Measurements from ENCODE around the gene EFHC1.

EFHC1 gene

DNA sequence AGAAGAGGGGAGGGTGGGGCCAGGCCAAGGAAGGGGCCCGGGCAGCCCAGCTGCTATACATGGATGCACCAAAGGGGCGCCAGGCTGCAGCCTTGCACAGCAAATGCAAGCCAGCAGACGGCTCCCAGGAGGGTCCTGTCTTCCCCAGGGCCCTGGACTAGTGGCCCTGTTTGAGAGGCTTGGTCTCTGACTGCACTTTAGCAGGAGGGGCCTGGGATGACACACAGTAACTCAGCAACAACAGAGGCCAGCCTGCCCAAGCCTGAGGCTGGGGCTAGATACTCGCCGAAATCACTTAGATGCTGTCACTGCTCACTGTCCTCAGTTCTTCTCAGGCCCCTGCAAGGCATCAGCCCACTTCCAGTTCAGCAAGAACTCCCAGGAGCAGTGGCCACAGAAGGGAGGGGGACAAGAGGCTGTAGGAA lies 83.2 kb downstream of the EFHC1 start:
- no peak for DNase-seq (ENCODE audit: low read depth)

DNA sequence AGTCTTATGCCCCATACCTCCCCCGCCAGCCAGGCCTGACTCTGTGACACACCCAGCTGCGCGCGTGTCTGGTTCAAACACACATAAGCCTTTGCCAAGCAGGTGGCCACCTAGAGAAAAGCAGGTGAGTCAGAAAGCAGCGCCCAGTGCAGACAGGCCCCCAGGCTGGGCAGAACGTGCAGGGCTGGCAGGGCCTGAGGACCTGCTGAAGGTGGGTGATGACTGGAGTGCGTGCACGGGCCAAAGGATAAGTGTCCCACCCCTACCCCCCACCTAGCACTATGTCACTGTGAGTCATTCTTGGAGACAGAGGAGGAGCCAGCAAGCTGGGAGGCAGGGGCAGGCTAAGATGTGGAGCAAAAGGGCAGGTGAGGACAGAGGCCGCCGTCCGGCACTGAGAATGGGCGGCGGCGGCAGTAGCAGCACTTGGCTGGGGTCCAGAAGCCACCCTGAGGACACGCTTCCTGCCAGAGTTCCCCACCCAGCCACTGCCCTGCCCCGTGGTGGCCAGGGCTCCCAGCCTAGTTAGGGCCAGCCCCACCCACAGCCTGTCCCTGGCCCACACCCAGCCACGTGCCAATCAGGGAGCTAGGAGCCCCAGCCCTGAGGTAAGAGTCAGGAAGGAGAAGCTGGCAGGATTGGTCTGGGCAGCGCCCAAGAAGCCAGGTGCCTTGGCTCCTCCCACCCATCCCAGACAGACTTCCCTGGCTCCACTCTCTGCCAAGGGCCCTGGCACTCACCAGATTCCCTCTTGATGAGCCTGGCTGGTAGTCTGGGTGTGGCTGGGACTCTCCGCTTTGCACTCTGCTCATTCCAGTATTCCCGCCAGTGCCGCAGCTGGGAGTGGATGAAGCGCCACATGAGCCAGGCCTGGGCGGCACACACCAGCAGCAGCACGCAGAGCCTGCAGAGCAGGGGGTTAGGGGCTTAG lies 84.0 kb downstream of the EFHC1 start:
- no peak for DNase-seq (ENCODE audit: low read depth)

DNA sequence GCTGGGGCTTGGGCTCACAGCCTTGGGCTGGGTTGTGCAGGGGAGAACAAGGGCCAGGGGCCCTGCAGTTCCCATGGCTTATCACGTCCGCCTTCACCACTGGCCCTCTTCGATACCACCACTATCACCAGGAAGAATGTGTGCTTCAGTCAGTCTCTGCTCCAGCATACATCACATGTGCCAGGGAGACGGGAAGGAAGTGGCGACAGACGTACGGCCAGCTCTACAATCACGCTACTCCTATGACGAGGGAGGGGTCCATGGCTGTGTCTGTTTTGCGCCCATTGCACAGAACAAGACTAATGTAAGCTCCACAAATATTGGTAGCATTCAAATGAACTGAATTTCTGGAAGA lies 84.6 kb downstream of the EFHC1 start:
- no peak for DNase-seq (ENCODE audit: low read depth)

DNA sequence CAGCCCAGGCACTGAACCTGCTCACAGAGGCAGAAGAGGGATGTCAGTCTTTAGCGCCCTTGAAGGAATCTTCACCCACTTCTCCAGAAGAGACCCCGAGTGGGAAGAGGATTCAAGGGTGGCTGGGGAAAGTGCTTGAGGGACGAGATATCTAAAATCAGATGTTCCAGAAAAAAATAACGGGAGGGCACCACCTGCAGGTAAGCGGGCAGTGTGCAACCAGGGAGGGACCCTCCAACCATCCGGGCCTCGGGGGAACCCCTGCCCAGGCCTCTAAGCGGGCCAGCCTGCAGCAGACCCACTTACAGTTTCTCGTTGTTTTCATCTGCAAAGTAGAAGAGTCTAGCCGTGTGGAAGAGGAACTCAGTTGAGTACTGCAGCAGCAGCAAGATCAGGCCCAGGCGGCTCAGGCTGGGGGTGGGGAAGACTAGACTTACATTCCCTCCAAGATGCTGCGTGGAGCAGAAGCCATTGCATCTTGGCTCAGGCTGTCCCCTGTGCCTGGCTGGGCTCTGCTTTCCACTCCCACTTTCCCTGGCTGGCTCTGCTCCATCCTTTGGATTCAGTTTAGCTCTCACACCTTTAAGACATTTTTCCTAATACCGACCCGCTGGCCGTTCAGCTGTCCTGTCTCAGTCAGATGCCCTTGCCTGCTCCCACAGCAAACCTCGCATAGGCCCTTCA lies 85.7 kb downstream of the EFHC1 start:
- no peak for DNase-seq (ENCODE audit: low read depth)

DNA sequence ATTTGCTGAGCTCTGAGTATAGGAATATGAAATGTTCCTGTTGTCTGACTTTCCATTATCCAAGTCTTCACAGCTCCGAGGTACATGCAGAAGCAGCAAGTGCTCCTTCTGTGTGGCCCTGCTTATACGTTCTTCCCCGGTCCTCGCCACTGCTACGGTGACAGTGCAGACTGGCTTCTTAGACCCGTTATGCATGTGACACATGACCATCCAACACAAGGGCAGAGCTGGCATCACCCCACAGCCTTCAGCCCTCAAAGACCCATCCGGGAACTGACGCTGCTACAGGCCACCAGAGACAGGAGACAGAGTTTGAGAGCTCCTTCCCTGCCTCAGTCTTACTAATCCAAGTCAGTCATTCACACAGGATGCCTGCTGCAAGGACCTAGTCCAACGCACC lies 86.3 kb downstream of the EFHC1 start:
- DNase-seq (ENCODE audit: low read depth), result no peak

DNA sequence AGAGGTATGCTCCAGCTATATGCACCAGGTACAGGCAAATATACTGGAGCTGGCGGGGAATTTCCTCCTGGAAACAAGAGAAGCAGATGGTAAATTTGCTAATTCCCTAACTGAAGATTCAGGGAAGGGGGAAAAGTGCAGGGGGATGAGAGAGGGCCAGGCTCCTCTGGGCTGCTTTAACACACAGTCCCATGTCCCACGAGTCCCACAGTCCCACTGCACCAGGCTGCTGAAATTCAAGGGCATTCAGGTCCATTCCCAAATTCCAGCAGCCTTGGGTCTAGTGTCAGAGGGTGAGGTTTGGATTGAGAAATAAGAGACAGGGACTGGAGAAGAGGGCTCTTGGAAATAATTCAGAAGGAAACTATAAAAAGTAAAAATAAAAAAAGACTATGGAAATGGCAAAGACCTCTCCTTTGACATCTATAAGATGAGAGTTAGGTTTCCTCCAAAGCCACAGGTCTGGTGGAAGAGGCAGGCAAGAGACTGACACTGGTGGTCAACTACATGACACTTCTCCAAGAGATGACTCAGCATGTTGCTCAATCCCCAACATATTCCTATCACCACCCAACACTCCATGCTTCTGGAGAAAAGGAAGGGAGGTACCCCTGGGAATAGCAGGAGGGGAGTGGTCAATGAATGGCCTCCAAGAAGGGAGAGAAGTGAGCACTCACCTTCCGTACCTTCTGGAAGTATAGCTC lies 87.6 kb downstream of the EFHC1 start:
- DNase-seq (ENCODE audit: low read depth), result no peak

DNA sequence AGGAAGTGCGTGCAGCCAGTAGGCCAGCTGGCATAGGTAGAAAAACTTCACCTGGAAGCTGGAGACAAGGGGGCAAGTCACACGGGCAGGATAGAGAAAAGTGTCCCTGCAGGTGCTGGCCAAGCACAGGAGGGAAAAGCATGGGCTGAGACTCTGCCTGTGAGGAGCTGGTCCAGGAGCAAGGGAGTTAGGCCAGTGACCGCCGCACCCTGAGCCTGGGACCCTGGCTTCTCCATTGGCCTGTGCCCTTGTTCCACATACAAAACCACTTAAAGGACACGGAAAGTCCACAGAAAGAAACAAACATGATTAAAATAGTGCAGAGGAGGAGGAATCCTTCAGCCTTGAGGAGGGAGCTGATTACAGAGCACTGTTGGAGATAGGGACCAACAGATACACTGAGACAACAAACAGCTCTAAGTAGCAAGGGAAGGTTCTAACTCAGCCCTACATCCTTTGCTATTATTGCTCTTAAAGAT lies 88.2 kb downstream of the EFHC1 start:
- no peak for DNase-seq (ENCODE audit: low read depth)

DNA sequence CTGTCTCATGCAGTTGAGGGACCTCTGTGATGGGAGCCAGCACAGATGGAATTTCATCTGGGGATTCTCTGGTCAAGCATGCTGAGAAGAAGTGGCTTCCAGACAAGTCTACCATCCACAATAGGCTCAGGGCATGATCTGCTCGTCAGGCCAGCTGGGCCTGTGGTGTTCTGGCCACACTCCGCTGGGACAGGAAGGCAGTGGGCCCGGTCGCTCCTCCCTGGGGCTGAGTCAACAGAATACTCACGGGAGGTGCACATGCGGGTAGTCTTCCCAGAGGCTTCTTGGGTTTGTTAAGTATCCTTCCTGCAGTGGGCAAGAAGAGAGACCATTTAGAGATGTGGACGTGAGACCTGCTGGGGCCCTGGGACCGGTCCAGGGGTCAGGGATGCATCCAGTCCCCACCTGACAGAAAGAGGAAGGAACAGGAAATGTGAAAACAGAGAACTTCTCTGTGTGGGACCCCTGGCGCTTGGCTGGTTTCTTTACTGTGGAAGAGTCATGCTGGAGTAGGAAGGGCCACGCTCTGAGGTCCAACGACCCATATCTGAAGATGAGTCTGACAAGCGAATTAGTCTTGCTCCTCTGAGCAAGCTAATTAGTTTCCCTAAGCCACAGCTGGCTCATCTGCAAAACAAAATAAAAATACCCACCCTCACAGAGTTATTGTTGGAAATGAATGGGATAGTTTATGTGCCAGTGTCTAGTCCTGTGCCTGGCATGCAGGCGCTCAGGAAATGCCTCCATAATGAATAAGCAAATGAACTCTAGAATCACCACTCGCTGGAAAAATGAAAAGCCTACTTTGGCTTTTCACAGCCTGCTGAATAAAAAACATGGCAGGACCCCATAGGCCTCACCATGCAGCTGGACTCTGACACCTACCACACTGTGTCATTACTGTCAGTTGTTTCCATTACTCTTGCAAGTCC lies 89.4 kb downstream of the EFHC1 start:
- no peak for DNase-seq (ENCODE audit: low read depth)

DNA sequence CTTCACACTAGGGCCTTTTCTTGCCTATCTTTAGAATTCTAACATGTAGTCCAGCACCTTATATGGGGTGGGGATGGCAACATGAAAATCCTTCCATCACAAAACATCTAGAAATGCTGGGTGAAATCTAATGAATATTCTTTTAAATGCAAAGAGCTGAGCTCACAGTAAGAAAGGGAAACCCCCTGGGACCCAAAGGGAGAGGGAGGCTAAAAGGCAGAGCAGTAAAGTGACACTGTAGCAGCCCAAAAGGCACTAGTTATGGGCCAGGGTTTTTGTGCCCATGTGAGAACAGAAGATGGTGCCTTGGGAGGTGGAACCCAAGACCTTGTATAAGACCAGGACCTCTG lies 90.0 kb downstream of the EFHC1 start:
- no peak for DNase-seq (ENCODE audit: low read depth)

DNA sequence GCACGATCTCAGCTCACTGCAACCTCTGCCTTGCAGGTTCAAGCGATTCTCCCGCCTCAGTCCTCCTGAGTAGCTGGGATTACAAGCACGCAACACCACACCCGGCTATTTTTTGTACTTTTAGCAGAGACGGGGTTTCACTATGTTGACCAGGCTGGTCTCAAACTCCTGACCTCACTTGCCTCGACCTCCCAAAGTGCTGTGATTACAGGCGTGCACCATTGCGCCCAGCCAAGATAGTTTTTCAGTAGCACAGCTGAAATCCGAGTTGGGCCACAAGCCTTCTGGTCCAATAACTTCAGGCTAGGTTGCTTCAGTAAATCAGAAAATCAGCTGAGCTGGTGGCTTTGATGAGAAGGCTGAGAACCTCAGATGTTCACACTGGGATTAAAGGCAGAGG lies 91.0 kb downstream of the EFHC1 start:
- DNase-seq (ENCODE audit: low read depth), result no peak

DNA sequence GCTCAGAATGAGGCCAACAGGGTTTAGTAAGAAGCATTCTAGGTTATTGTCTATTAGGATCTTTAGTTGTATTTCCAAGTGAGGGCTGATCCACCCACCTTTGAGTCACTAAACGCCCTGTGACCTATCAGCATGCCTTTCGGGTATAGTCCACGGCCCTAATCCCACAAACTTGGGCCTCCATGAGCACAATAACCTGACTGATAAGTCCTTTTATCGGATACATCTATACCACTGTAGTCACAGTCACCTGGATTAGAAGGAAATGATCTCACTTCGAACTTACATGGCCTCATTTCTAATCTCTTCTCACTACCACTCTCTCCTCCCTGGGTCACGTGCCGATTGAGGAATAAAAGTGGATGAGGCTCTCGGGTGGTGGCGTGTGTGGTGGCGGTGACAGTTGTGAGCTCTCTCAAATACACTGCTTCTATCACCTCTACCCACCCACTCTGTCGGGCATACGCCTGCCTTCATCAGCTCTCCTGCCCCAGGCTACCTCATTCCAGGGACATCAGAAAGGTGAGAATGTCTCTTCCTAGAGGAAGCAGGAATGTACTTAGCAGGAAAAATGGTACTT lies 91.5 kb downstream of the EFHC1 start:
- DNase-seq (ENCODE audit: low read depth), result no peak

DNA sequence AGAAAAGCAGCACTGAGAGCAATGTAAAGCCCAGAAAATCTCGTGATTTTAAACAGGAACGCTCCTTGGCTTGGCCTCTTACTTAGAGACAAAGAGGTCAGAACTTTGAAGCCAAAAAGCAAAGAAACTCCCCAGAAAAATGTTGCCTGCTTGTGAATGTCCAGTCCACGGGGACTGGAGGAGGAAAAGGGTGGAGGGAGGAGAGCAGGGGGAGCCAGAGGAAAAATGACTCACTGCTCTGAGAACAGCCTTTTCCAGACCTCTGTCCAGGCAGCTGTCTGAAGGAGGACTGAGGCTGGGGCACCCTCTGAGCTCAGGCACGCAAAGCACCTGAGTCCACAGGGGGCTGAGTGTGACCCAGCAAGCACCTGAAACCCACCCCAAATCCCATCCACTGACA lies 92.1 kb downstream of the EFHC1 start:
- no peak for DNase-seq (ENCODE audit: low read depth)

DNA sequence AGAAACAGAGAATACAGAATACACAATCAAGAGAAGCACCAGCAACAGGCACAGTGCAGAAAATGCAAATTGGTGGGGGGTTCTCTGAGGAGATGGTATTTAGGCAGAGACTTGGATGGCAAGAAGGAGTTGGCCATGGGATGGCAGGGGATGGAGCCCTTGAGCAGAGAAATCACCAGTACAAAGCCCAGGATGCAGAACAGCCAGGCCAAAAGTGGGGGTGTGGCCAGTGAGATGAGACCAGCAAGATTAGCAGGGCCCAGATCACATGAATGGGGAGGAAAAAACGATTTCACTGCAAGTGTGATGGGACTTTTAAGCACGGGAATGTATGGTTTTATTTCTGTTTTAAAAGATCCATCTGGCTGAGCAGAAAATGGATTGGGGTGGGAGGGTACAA lies 93.3 kb downstream of the EFHC1 start:
- DNase-seq (ENCODE audit: low read depth), result no peak

DNA sequence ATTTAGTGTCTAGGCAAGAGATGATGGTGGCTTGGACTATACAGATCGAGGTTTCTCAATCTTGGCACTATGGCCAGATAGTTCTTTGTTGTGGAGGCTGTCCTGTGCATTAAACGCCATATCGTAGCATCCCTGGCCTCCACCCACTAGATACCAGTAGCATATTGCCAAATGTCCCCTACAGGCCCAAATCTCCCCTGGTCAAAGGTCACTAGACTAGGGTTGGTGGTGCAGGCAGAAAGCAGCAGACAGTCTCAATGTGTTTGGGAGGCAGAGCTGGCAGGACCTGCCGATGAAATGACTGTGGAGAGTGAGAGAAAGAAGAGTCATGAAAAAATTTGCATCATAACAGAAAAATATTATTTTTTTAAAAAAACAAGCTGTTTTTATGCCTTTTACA lies 93.8 kb downstream of the EFHC1 start:
- no peak for DNase-seq (ENCODE audit: low read depth)

DNA sequence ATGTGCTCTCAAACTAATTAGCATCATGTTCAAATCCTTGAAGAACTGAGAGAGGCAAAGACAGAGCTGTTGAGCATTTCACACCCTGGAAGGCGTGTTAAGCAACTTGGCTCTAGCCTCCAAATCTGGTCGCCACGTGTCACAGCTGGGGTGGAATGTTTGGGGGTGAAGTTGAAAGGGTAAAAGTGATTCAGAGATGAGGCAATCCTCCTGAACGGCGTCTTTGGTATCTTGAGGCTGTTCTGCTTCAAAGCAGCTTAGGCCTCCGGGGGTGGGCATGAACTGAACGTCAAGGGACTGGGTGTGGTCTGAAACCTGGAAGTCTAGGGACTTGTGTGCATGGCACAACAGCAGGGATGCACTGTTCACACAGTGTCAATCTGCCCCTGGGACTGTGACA lies 94.4 kb downstream of the EFHC1 start:
- no peak for DNase-seq (ENCODE audit: low read depth)

DNA sequence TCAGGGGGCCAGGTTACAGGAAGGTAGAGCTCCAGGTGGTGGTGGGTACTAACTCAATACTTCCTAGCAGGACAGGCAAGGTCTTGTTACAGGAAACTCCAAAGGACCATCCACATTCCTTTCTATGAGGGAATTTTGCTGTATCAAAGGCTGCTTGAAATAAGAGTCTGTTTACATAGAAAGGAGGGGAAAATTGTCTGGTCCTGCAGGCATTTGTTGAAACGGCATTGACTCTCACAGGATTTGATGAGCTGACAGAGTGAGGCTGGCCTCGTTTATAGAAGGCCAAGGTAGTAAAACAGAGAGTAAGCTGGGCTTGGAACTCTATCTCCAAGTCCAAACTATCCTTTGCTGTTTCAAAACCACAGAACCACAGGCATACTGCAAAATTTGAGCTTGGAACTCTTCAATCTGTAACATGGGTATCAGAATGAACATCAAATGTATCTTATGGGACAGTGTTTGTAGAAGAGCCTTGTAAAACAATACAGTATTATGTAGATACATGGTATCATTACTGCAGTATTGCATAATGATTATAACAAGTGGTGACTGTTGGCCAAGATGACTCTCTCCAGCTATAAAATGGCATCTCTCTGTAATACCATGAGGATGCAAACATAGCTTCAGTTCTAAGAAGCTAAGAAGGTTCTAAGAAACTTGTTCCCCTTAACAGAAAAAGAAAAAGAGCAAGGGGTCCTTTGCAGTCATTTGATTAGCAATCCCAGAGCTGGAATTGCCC lies 95.2 kb downstream of the EFHC1 start:
- DNase-seq (ENCODE audit: low read depth), result no peak

DNA sequence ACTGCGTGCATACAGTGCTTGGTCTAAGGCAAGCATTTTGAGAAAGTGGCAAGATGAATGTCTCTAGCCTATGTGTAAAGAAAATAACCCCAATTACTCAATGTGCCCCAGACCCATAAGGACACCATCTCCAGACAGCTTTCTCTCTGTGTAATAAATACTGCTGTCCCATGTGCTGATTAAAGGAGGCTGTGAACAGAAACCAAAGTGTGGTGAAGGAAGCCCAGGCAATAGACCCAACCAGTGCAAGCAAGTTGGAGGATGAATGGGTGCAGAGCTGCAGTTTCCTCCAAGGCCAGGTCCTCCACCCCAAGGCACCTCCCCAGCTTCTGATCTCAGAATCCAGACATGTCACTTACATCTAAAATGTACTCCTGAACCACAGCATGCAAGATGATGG lies 96.1 kb downstream of the EFHC1 start:
- DNase-seq (ENCODE audit: low read depth), result no peak

DNA sequence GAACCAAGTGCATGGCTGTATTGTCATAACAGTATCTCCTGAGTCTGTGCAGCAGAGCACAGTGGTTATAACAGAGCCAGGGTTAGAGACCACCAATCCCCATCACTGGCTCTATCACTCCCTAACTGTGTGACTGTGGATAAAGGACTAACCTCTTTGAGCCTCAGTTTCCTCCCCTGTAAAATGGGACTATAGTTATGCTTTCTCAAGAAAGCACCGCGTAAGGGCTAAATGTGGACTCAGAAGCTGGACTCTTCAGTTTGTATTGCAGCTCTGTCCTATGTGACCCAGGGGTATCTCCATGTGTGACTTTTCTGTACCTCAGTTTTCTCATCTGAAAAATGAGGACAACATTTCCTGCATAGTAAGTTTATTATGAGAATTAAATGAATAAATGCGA lies 96.8 kb downstream of the EFHC1 start:
- DNase-seq (ENCODE audit: low read depth), result no peak

DNA sequence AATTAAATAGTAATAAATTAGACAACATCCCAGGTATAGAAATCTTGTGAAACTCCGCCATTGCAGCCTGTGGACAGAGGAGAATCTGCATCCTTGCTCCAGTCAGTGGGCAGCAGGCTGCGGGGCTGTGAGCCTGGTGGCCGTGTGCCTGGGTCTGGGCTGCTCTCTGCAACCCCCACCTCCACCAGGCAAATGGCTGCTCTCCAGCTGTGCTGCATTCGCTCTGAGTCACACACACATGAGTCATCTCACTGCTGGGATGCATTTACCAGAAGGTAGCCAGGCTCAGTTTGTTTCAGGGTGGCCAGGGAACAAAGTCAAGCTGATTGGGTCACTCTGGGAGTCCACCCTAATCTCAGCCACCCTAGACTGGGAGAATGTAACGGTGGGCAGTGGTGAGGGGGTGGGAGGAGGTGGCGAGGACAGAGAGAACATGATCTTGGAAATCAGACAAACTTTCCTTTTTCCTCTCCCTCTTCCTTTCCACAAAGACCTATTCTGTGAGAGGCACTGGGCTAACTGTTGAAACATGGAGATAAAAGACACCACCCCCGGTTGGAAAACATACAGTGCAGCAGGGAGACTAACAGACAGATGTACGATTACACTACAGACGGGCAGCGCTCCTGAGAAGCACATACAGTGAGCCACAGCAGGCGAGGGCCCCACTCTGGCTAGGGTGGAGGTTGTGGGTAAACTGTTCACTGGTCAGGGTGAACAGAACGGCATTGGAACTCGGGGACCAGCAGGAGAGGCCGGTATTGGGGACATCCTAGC lies 97.5 kb downstream of the EFHC1 start:
- no peak for DNase-seq (ENCODE audit: low read depth)

Measured in stimulated activated CD8-positive, alpha-beta memory T cell treated with anti-CD3 and anti-CD28 coated beads, Interleukin-15, amount 100 ng/mL, for 24 hours (primary cell).